HepG2 (cell line): ENCODE results near the gene TMCC1. TPM values are rescaled to one million over a fixed set of nuclear protein-coding genes. Genes with fewer than 3 reads are reported as not detected.

ENCODE experiments used
- ATAC-seq: fragments of 200-7000 bp; cut with Tn5 transposase; 3 replicates; pipeline ENCODE4 v1.9.1; 2020; ENCODE audit warnings: mild to moderate bottlenecking, moderate library complexity
- BruUV-seq: library from RNA; stranded (reverse); fragments of 400-500 nt; replicated peaks from 2 replicates; lab custom pipeline; 2021; lab: Mats Ljungman, UMichigan
- CTCF ChIA-PET: fragments of 300-600 bp; formaldehyde crosslinking; extraction: SDS; loops from one replicate; lab custom pipeline; 2021; ENCODE audit warnings: low total read pairs, inconsistent platforms, low intra/inter-chr PET ratio; lab: Yijun Ruan, JAX
- POLR2A ChIA-PET: fragments of 350-600 bp; sonication (Branson Sonifier 250); formaldehyde crosslinking; loops from one replicate; lab custom pipeline; 2020; ENCODE audit warnings: antibody characterized with exemption, inconsistent platforms; lab: Yijun Ruan, JAX
- DNase-seq: peaks from one replicate; pipeline ENCODE4 v3.0.0-alpha.2; 2015; ENCODE audit warnings: low spot score
- FAIRE-seq: peaks from 3 replicates; lab custom pipeline; 2011; peaks lifted over from hg19 to GRCh38; lab: Jason Lieb, UNC
- H2AFZ ChIP-seq: one replicate; pipeline ENCODE4 v1.6.1; 2011; ENCODE audit warnings: low read length, inconsistent platforms
- H3K27ac ChIP-seq: fragments of 300-600 bp; 3 replicates; pipeline ENCODE4 v1.8.0; 2011; ENCODE audit warnings: mixed run types, mild to moderate bottlenecking, mixed read lengths, low read length, inconsistent platforms; ENCODE audit not compliant: insufficient read depth; ENCODE audit errors: extremely low read length
- H3K27me3 ChIP-seq, 2 experiments: fragments of 200-600 bp in 1 of 2; 2 replicates in 1 of 2; 3 replicates in 1 of 2; pipeline versions ENCODE4 v1.6.0 to v1.8.0; 2011; ENCODE audit warnings: low read length in 2 of 2, mild to moderate bottlenecking in 2 of 2, moderate library complexity in 2 of 2, inconsistent platforms in 1 of 2; ENCODE audit not compliant: insufficient read depth in 2 of 2, control insufficient read depth in 1 of 2
- H3K36me3 ChIP-seq, 2 experiments: fragments of 200-600 bp in 1 of 2; replicated peaks in 1 of 2; 2 replicates in 1 of 2; 3 replicates in 1 of 2; pipeline versions ENCODE4 v1.5.1 to v1.8.0; 2011; ENCODE audit warnings: low read length in 2 of 2, inconsistent platforms in 1 of 2; ENCODE audit not compliant: insufficient read depth in 2 of 2, control insufficient read depth in 1 of 2
- H3K4me1 ChIP-seq: 2 replicates; pipeline ENCODE4 v1.5.1; 2012; ENCODE audit warnings: low read length, inconsistent platforms; ENCODE audit not compliant: insufficient read depth
- H3K4me2 ChIP-seq: 2 replicates; pipeline ENCODE4 v1.6.0; 2011; ENCODE audit warnings: low read depth, low read length, inconsistent platforms
- H3K4me3 ChIP-seq, 3 experiments: fragments of 200-600 bp in 1 of 3; sonication (generic), shearing (Covaris generic) in 1 of 3; replicated peaks in 1 of 3; 2 replicates each; pipeline ENCODE4 v1.5.1; 2011 to 2016; ENCODE audit warnings: low read length in 3 of 3, inconsistent platforms in 2 of 3, low read depth in 2 of 3, mild to moderate bottlenecking in 2 of 3, control low read depth in 1 of 3, mixed read lengths in 1 of 3; ENCODE audit not compliant: insufficient read depth in 1 of 3
- H3K79me2 ChIP-seq: one replicate; pipeline ENCODE4 v1.6.1; 2011; ENCODE audit warnings: low read length, inconsistent platforms; ENCODE audit not compliant: insufficient read depth
- H3K9ac ChIP-seq: 2 replicates; pipeline ENCODE4 v1.6.0; 2011; ENCODE audit warnings: mild to moderate bottlenecking, low read depth, low read length, inconsistent platforms; ENCODE audit not compliant: insufficient read depth
- H3K9me3 ChIP-seq: 2 replicates; pipeline ENCODE4 v1.5.1; 2012; ENCODE audit warnings: mild to moderate bottlenecking, low read length
- H4K20me1 ChIP-seq: 2 replicates; pipeline ENCODE4 v1.6.0; 2011; ENCODE audit warnings: inconsistent platforms, mild to moderate bottlenecking, low read length, moderate library complexity; ENCODE audit not compliant: insufficient read depth
- BCL6 ChIP-seq: IDR thresholded peaks from 2 replicates; pipeline ENCODE4 v1.6.1; 2016; ENCODE audit warnings: missing genetic modification reagents, missing compliant biosample characterization
- BRD4 ChIP-seq: sonication (generic); formaldehyde crosslinking; IDR thresholded peaks from 2 replicates; pipeline ENCODE4 v1.4.0; 2020; ENCODE audit warnings: missing genetic modification reagents
- CEBPG ChIP-seq: IDR thresholded peaks from 2 replicates; pipeline ENCODE4 v1.6.1; 2016
- ETV5 ChIP-seq: IDR thresholded peaks from 2 replicates; pipeline ENCODE4 v1.6.1; 2018; ENCODE audit warnings: missing biosample characterization, missing genetic modification reagents, inconsistent platforms, borderline replicate concordance
- FOXA1 ChIP-seq, 2 experiments: fragments of 450-650 bp in 1 of 2; sonication (generic) in 1 of 2; formaldehyde crosslinking in 1 of 2; IDR thresholded peaks; 2 replicates each; pipeline versions ENCODE4 v1.4.0 to v1.6.1; 2016 to 2020; ENCODE audit warnings: missing genetic modification reagents in 1 of 2
- FOXA3 ChIP-seq: IDR thresholded peaks from 2 replicates; pipeline ENCODE4 v1.6.1; 2016; ENCODE audit warnings: missing genetic modification reagents, missing compliant biosample characterization
- GATAD1 ChIP-seq: IDR thresholded peaks from 2 replicates; pipeline ENCODE4 v1.6.1; 2016; ENCODE audit warnings: missing genetic modification reagents, missing compliant biosample characterization
- HDAC2 ChIP-seq: sonication (generic); formaldehyde crosslinking; IDR thresholded peaks from 2 replicates; pipeline ENCODE4 v1.4.0; 2020; ENCODE audit warnings: missing genetic modification reagents
- IRF2 ChIP-seq: IDR thresholded peaks from 2 replicates; pipeline ENCODE4 v1.6.1; 2018; ENCODE audit warnings: missing genetic modification reagents, missing compliant biosample characterization
- KLF13 ChIP-seq: sonication (generic); formaldehyde crosslinking; IDR thresholded peaks from 2 replicates; pipeline ENCODE4 v1.4.0; 2020; ENCODE audit warnings: mild to moderate bottlenecking, missing genetic modification reagents
- KLF16 ChIP-seq, 2 experiments: sonication (generic) in 1 of 2; formaldehyde crosslinking in 1 of 2; IDR thresholded peaks; 2 replicates each; pipeline versions ENCODE4 v1.6.1 to v1.8.0; 2016 to 2023; ENCODE audit warnings: missing genetic modification reagents in 2 of 2, missing compliant biosample characterization in 1 of 2
- KLF6 ChIP-seq: IDR thresholded peaks from 2 replicates; pipeline ENCODE4 v1.8.0; 2016; ENCODE audit warnings: missing biosample characterization, missing genetic modification reagents
- MED1 ChIP-seq: sonication (generic); formaldehyde crosslinking; IDR thresholded peaks from 2 replicates; pipeline ENCODE4 v1.4.0; 2020; ENCODE audit warnings: missing genetic modification reagents
- NCOR1 ChIP-seq: fragments of 200-600 bp; sonication (generic); IDR thresholded peaks from 2 replicates; pipeline ENCODE4 v1.7.0; 2017; ENCODE audit warnings: antibody characterized with exemption, low read length, borderline replicate concordance
- NR2F6 ChIP-seq, 2 experiments: IDR thresholded peaks; 2 replicates each; pipeline ENCODE4 v1.6.1; 2016; ENCODE audit warnings: antibody characterized with exemption in 1 of 2, mild to moderate bottlenecking in 1 of 2
- PHF21A ChIP-seq: sonication (generic); formaldehyde crosslinking; IDR thresholded peaks from 2 replicates; pipeline ENCODE4 v1.5.0; 2020; ENCODE audit warnings: mild to moderate bottlenecking, missing genetic modification reagents
- RBFOX2 ChIP-seq: fragments of 200-400 bp; formaldehyde crosslinking; IDR thresholded peaks from 2 replicates; pipeline ENCODE4 v1.6.1; 2017; ENCODE audit warnings: low read depth, mild to moderate bottlenecking, low read length
- RXRB ChIP-seq: IDR thresholded peaks from 2 replicates; pipeline ENCODE4 v1.6.1; 2016; ENCODE audit warnings: borderline replicate concordance, missing genetic modification reagents, missing compliant biosample characterization
- SOX6 ChIP-seq, 2 experiments: fragments of 450-650 bp in 1 of 2; sonication (generic) in 1 of 2; formaldehyde crosslinking in 1 of 2; IDR thresholded peaks; 2 replicates each; pipeline versions ENCODE4 v1.4.0 to v1.6.1; 2017 to 2020; ENCODE audit warnings: antibody characterized with exemption in 1 of 2, mild to moderate bottlenecking in 1 of 2, missing genetic modification reagents in 1 of 2
- TOE1 ChIP-seq: sonication (generic); formaldehyde crosslinking; IDR thresholded peaks from 2 replicates; pipeline ENCODE4 v1.4.0; 2020; ENCODE audit warnings: mild to moderate bottlenecking, missing genetic modification reagents
- ZEB1 ChIP-seq: IDR thresholded peaks from 2 replicates; pipeline ENCODE4 v1.6.1; 2012; ENCODE audit warnings: mild to moderate bottlenecking, low read depth, inconsistent platforms; ENCODE audit not compliant: insufficient replicate concordance
- ZFP36L1 ChIP-seq: sonication (generic); formaldehyde crosslinking; IDR thresholded peaks from 2 replicates; pipeline ENCODE4 v1.8.0; 2022; ENCODE audit warnings: mild to moderate bottlenecking, missing genetic modification reagents, moderate library complexity
- ZNF577 ChIP-seq: sonication (generic); formaldehyde crosslinking; IDR thresholded peaks from 2 replicates; pipeline ENCODE4 v1.4.0; 2020; ENCODE audit warnings: mild to moderate bottlenecking, low read depth, missing genetic modification reagents, borderline replicate concordance
- WGBS: methylation state at CpG from one replicate; pipeline ENCODE4 v1.1.6; 2017; ENCODE audit warnings: low lambda C conversion rate; 5-methylcytosine and 5-hydroxymethylcytosine counted together
- in situ Hi-C: cut with HindIII; loops from 2 replicates; pipeline ENCODE4 v1.10.0; 2017; ENCODE audit warnings: low pct_unique_long_range_greater_than_20kb; ENCODE audit not compliant: extremely low pct_ligation_motif_present
- intact Hi-C: fragments of 100-400 bp; cut with micrococcal nuclease; formaldehyde crosslinking; loops from one replicate; pipeline ENCODE4 v1.10.0; 2022; ENCODE audit not compliant: unreplicated experiment
- polyA plus RNA-seq, 8 experiments: library from polyadenylated mRNA; depleted of rRNA in 3 of 8; stranded (reverse) in 7 of 8; unstranded in 1 of 8; fragments of >200 nt; fragmentation: Illumina TruSeq in 4 of 8; extraction: Trizol in 4 of 8; gene quantifications; 2 replicates each; pipeline versions ENCODE4 v1.2.1 to v1.2.3, GENCODE V29; 2011 to 2016; ENCODE audit warnings: low read depth in 4 of 8, missing spikeins in 1 of 8, mixed read lengths in 1 of 8; ENCODE audit not compliant: insufficient read depth in 1 of 8
- total RNA-seq, 5 experiments: library from RNA; depleted of rRNA; stranded (reverse); fragments of >200 nt; fragmentation: Illumina TruSeq; extraction: Trizol; gene quantifications; 2 replicates each; pipeline ENCODE4 v1.2.3, GENCODE V29; 2016; ENCODE audit warnings: low read depth in 1 of 5
- TF ChIP-seq, protein P1 (sequence below): sonication (generic); formaldehyde crosslinking; IDR thresholded peaks from 2 replicates; pipeline ENCODE4 v1.4.0; 2020; ENCODE audit warnings: missing genetic modification reagents

The TMCC1 gene
- total and polyA plus RNA-seq, 2 of the 13 experiments (the other 11 are each of a cell fraction or from before 2014, with no cell fraction given) = 12.1 to 264 TPM

DNA sequence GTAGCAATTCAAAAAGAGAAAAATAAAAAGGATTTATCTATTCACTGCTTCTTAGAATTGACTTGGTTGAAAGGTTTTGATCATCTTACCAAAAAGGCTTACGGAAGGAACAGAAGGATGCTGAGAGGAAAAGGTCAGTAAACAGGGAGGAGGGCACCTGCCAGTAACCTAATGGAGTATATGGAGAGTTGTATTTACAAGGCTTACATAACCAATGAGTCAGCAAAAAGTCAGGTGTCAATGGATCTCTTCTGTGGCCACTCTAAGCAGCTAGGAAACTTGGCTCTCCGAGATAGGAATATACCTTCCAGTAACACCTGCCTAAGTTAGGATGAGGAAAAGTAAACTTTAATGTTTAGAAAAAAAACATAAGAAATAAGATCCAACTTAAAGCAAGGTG is 206.6 kb downstream of the TMCC1 start:
- no peak overlapping the region for H2AFZ ChIP-seq
- no peaks in the 10 kb centered on the region for H4K20me1 ChIP-seq
- no peaks in the 10 kb centered on the region for H3K9me3 ChIP-seq
- DNase-seq (peak; percentile 83), FAIRE-seq (peak; percentile 76), ATAC-seq (peak; percentile 53; the same call in 2 of the 3 replicates)
- WGBS = 7% methylated on average over 2 of the region's 2 CpGs
- ChIA-PET POLR2A (interaction anchor here (0.6 to 1.0 kb wide), 3 partner anchors 12 to 90 kb away, joined by 3 to 4 read pairs (median 3); no protein-coding TSS in a partner anchor), CTCF (no interaction called here)
- no TSS peak for BruUV-seq
- H3K27me3 ChIP-seq = no peaks in the 10 kb centered on the region; a peak in 1 of 5 replicates
- H3K4me2 ChIP-seq = peak overlapping the region; percentile 78
- peak overlapping the region; percentile 72 for H3K9ac ChIP-seq
- intact Hi-C loops = loop anchor here (5.0 kb wide), 1 partner anchor 35 kb away; no protein-coding TSS in a partner anchor
- peak overlapping the region; percentile 79 for H3K27ac ChIP-seq
- H3K79me2 ChIP-seq = peaks cover 66% of the 10 kb centered on the region
- in situ Hi-C loops = no loop called here
- peaks cover 72% of the 10 kb centered on the region for H3K4me1 ChIP-seq
- H3K4me3 ChIP-seq = peak overlapping the region; percentile 59 to 85 (median 73); a peak in 5 of 6 replicates
- no peaks in the 10 kb centered on the region; a peak in 1 of 5 replicates for H3K36me3 ChIP-seq
- TF ChIP-seq SOX6 (IDR thresholded peaks at IDR 0.05) (no peak), SOX6 (CRISPR knock-in tag; IDR thresholded peaks at IDR 0.05) (peak; percentile 54; the same call in 1 of the 2 replicates), PHF21A (peak; percentile 51; the same call in 1 of the 2 replicates), ZEB1 (peak; percentile 61), FOXA3 (CRISPR knock-in tag) (peak; percentile 97), HDAC2 (peak; percentile 83), FOXA1 (IDR thresholded peaks at IDR 0.05) (no peak), FOXA1 (CRISPR knock-in tag; IDR thresholded peaks at IDR 0.05) (peak; percentile 94), ETV5 (CRISPR knock-in tag) (peak; percentile 32; the same call in 1 of the 2 replicates), RBFOX2 (peak; percentile 45), KLF16 (CRISPR knock-in tag; IDR thresholded peaks at IDR 0.05) (peak in 1 of 2 experiments; percentile 20; a peak in 1 of 4 replicates), GATAD1 (peak; percentile 25; the same call in 1 of the 2 replicates), BRD4 (CRISPR knock-in tag) (no peak), IRF2 (peak; percentile 81; the same call in 1 of the 2 replicates), KLF13 (no peak), NCOR1 (no peak), TOE1 (CRISPR knock-in tag) (peak; percentile 60; the same call in 1 of the 2 replicates), ZNF577 (CRISPR knock-in tag) (no peak), RXRB (CRISPR knock-in tag) (peak; percentile 87), CEBPG (CRISPR knock-in tag) (peak; percentile 73), MED1 (peak; percentile 92), BCL6 (peak; percentile 68), ZFP36L1 (CRISPR knock-in tag) (0 out of 2 replicates have a peak, but pooled peaks have one; percentile 30), NR2F6 (IDR thresholded peaks at IDR 0.05) (peak; percentile 77), NR2F6 (CRISPR knock-in tag; IDR thresholded peaks at IDR 0.05) (peak; percentile 85), KLF6 (CRISPR knock-in tag) (no peak)
- TF ChIP-seq, protein P1, sequence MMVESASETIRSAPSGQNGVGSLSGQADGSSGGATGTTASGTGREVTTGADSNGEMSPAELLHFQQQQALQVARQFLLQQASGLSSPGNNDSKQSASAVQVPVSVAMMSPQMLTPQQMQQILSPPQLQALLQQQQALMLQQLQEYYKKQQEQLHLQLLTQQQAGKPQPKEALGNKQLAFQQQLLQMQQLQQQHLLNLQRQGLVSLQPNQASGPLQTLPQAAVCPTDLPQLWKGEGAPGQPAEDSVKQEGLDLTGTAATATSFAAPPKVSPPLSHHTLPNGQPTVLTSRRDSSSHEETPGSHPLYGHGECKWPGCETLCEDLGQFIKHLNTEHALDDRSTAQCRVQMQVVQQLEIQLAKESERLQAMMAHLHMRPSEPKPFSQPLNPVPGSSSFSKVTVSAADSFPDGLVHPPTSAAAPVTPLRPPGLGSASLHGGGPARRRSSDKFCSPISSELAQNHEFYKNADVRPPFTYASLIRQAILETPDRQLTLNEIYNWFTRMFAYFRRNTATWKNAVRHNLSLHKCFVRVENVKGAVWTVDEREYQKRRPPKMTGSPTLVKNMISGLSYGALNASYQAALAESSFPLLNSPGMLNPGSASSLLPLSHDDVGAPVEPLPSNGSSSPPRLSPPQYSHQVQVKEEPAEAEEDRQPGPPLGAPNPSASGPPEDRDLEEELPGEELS (CRISPR knock-in tag) = peak; percentile 89
